Loucy (cell line): ENCODE results near the gene FMN1.

Experiments used
- H2AFZ ChIP-seq: fragments of 200-600 bp; sonication (generic); 2 replicates; pipeline ENCODE4 v1.6.0; 2016; ENCODE audit warnings: antibody characterized with exemption, mild to moderate bottlenecking, low read length, moderate library complexity
- H3F3A ChIP-seq: fragments of 200-600 bp; 2 replicates; pipeline ENCODE4 v1.6.0; 2016; ENCODE audit warnings: antibody characterized with exemption, low read depth, mild to moderate bottlenecking
- H3K27me3 ChIP-seq: fragments of 200-600 bp; sonication (generic); 2 replicates; pipeline ENCODE4 v1.6.1; 2014; ENCODE audit warnings: low read length, mild to moderate bottlenecking; ENCODE audit not compliant: insufficient read depth, poor library complexity, severe bottlenecking
- H3K36me3 ChIP-seq: fragments of 200-600 bp; sonication (generic); 2 replicates; pipeline ENCODE4 v1.6.1; 2016; ENCODE audit warnings: low read length; ENCODE audit not compliant: insufficient read depth
- H3K4me1 ChIP-seq: fragments of 200-600 bp; sonication (generic); 2 replicates; pipeline ENCODE4 v1.5.1; 2014; ENCODE audit warnings: low read length, mild to moderate bottlenecking; ENCODE audit not compliant: insufficient read depth, poor library complexity, severe bottlenecking
- H3K4me2 ChIP-seq: fragments of 200-600 bp; sonication (generic); 2 replicates; pipeline ENCODE4 v1.6.0; 2014; ENCODE audit warnings: antibody characterized with exemption, low read length, low read depth, mild to moderate bottlenecking; ENCODE audit not compliant: poor library complexity, severe bottlenecking
- H3K4me3 ChIP-seq: fragments of 200-600 bp; sonication (generic); 2 replicates; pipeline ENCODE4 v1.5.1; 2014; ENCODE audit warnings: low read length, mild to moderate bottlenecking, mixed read lengths; ENCODE audit not compliant: poor library complexity, severe bottlenecking
- H3K79me2 ChIP-seq: fragments of 200-600 bp; sonication (generic); 2 replicates; pipeline ENCODE4 v1.6.1; 2014; ENCODE audit warnings: low read length; ENCODE audit not compliant: insufficient read depth
- H3K9ac ChIP-seq: fragments of 200-600 bp; sonication (generic); 2 replicates; pipeline ENCODE4 v1.6.0; 2014; ENCODE audit warnings: mild to moderate bottlenecking, low read depth, low read length, moderate library complexity; ENCODE audit not compliant: poor library complexity, severe bottlenecking
- H3K9me2 ChIP-seq: fragments of 200-600 bp; sonication (generic); replicated peaks from 2 replicates; pipeline ENCODE4 v1.6.1; 2016; ENCODE audit warnings: low read depth, low read length, mixed read lengths
- H3K9me3 ChIP-seq: fragments of 200-600 bp; sonication (generic); 2 replicates; pipeline ENCODE4 v1.6.1; 2014; ENCODE audit warnings: mild to moderate bottlenecking, antibody characterized with exemption, low read length, low read depth; ENCODE audit not compliant: insufficient read depth
- H4K20me1 ChIP-seq: fragments of 200-600 bp; sonication (generic); 2 replicates; pipeline ENCODE4 v1.6.0; 2014; ENCODE audit warnings: antibody characterized with exemption, low read length, mild to moderate bottlenecking; ENCODE audit not compliant: insufficient read depth, poor library complexity, severe bottlenecking
- EZH2phosphoT487 ChIP-seq: fragments of 200-600 bp; IDR thresholded peaks from 2 replicates; pipeline ENCODE4 v1.6.1; 2018; ENCODE audit warnings: antibody characterized with exemption, mild to moderate bottlenecking, moderate library complexity, borderline replicate concordance
- TF ChIP-seq, protein P1 (sequence below): fragments of 200-600 bp; sonication (generic); conservative IDR thresholded peaks from 2 replicates; pipeline ENCODE4 v1.5.1; 2014; ENCODE audit warnings: mild to moderate bottlenecking, antibody characterized with exemption, low read length

Gene FMN1

DNA sequence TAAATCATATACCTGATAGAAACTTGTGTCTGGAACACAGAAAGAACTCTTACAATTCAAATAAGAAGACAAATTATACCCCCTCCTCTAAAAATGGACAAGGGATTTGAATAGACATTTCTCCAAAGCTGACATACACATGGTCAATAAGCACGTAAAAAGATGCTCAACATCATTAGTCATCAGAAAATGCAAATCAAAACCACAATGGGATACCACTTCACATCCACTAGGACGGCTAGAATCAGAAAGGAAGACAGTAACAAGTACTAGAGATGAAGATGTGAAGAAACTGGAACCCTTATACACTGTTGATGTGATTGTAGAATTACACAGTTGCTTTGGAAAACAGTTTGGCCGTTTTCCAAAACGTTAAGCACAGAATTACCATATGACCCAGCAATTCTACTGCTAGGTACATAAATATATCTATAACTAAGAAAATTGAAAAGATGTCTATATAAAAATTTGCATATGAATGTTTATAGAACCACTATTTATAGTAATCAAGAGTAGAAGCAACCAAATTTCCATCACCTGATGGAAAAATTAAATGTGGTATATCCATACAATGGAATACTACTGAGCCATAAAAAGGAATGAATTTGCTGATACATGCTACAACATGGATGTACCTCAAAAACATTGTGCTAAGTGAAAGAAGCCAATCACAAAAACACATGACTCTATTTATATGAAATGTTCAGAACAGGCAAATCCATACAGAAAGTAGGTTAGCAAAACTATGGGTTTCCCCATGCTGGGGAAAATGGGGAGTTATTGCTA is 415.9 kb downstream of the FMN1 start:
- Histone ChIP-seq H3K9me2 (no peaks in the 10 kb centered on the region), H3K27me3 (no peaks in the 10 kb centered on the region), H3K9ac (no peak overlapping the region), H3K4me1 (no peaks in the 10 kb centered on the region), H3K4me2 (no peak overlapping the region), H3K36me3 (peaks cover 8% of the 10 kb centered on the region; the same call in 1 of the 2 replicates), H3F3A (no peaks in the 10 kb centered on the region), H2AFZ (no peak overlapping the region), H4K20me1 (no peaks in the 10 kb centered on the region), H3K9me3 (peaks cover 8% of the 10 kb centered on the region; the same call in 1 of the 2 replicates), H3K79me2 (no peaks in the 10 kb centered on the region), H3K4me3 (no peak overlapping the region)
- no peak for TF ChIP-seq EZH2phosphoT487
- TF ChIP-seq, protein P1, sequence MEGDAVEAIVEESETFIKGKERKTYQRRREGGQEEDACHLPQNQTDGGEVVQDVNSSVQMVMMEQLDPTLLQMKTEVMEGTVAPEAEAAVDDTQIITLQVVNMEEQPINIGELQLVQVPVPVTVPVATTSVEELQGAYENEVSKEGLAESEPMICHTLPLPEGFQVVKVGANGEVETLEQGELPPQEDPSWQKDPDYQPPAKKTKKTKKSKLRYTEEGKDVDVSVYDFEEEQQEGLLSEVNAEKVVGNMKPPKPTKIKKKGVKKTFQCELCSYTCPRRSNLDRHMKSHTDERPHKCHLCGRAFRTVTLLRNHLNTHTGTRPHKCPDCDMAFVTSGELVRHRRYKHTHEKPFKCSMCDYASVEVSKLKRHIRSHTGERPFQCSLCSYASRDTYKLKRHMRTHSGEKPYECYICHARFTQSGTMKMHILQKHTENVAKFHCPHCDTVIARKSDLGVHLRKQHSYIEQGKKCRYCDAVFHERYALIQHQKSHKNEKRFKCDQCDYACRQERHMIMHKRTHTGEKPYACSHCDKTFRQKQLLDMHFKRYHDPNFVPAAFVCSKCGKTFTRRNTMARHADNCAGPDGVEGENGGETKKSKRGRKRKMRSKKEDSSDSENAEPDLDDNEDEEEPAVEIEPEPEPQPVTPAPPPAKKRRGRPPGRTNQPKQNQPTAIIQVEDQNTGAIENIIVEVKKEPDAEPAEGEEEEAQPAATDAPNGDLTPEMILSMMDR: no peak

- Histone ChIP-seq H3K9ac (no peak overlapping the region), H3K79me2 (no peaks in the 10 kb centered on the region), H2AFZ (no peak overlapping the region), H3K36me3 (peaks cover 8% of the 10 kb centered on the region; the same call in 1 of the 2 replicates), H3K4me3 (no peak overlapping the region), H3K9me3 (peaks cover 8% of the 10 kb centered on the region; the same call in 1 of the 2 replicates), H4K20me1 (no peaks in the 10 kb centered on the region), H3K4me1 (no peaks in the 10 kb centered on the region), H3F3A (no peaks in the 10 kb centered on the region), H3K27me3 (no peaks in the 10 kb centered on the region), H3K9me2 (no peaks in the 10 kb centered on the region), H3K4me2 (no peak overlapping the region)
- TF ChIP-seq EZH2phosphoT487: no peak
- TF ChIP-seq, protein P1: no peak
These were observed 419.4 kb downstream of the FMN1 start for GRCh38 chr15:32775103-32775502.

GRCh38 chr15:32774022-32774421 is 420.5 kb downstream of the FMN1 start:
- Histone ChIP-seq H4K20me1 (no peaks in the 10 kb centered on the region), H3K9me3 (peaks cover 5% of the 10 kb centered on the region; the same call in 1 of the 2 replicates), H3K4me3 (no peak overlapping the region), H3K4me2 (no peak overlapping the region), H3K79me2 (no peaks in the 10 kb centered on the region), H3K36me3 (peaks cover 8% of the 10 kb centered on the region; the same call in 1 of the 2 replicates), H3F3A (no peaks in the 10 kb centered on the region), H3K9ac (no peak overlapping the region), H3K27me3 (no peaks in the 10 kb centered on the region), H3K4me1 (no peaks in the 10 kb centered on the region), H3K9me2 (no peaks in the 10 kb centered on the region), H2AFZ (no peak overlapping the region)
- TF ChIP-seq, protein P1: no peak
- no peak for TF ChIP-seq EZH2phosphoT487
